NT2/D1 (cell line): ENCODE data around the gene DNAJC18.

Source experiments
- YY1 ChIP-seq: IDR thresholded peaks from 2 replicates; pipeline ENCODE4 v1.6.1; 2011; ENCODE audit not compliant: insufficient read length, insufficient read depth
- ZNF274 ChIP-seq: IDR thresholded peaks from 2 replicates; pipeline ENCODE4 v1.6.1; 2011; ENCODE audit warnings: mild to moderate bottlenecking, low read depth, low read length

GRCh38 chr5:139422307-139422893 lies 16.9 kb downstream of the DNAJC18 start:
- TF ChIP-seq YY1: no peak
- no peak for TF ChIP-seq ZNF274
